NB4 (cell line): ENCODE data around the gene KCNG4.

ENCODE experiments used
- DNase-seq: peaks from one replicate; pipeline ENCODE4 v3.0.0; 2010; ENCODE audit warnings: low read depth
- H3K4me3 ChIP-seq: one replicate; pipeline ENCODE4 v1.5.1; 2011; ENCODE audit warnings: mild to moderate bottlenecking, low read depth, low read length, moderate library complexity
- MYC ChIP-seq: IDR thresholded peaks from 2 replicates; pipeline ENCODE4 v1.6.1; 2011; ENCODE audit warnings: low read depth, low read length
- POLR2A ChIP-seq: IDR thresholded peaks from 2 replicates; pipeline ENCODE4 v1.6.1; 2011; ENCODE audit warnings: mild to moderate bottlenecking; ENCODE audit not compliant: insufficient read length; ENCODE audit errors: extremely low read depth
- TF ChIP-seq, protein P1 (sequence below): IDR thresholded peaks from one replicate; pipeline ENCODE4 v1.5.1; 2012; ENCODE audit warnings: low read depth, low read length
- TF ChIP-seq, protein P2 (sequence below): IDR thresholded peaks from 2 replicates; pipeline ENCODE4 v1.6.1; 2011; ENCODE audit warnings: low read depth, low read length

The KCNG4 gene

DNA sequence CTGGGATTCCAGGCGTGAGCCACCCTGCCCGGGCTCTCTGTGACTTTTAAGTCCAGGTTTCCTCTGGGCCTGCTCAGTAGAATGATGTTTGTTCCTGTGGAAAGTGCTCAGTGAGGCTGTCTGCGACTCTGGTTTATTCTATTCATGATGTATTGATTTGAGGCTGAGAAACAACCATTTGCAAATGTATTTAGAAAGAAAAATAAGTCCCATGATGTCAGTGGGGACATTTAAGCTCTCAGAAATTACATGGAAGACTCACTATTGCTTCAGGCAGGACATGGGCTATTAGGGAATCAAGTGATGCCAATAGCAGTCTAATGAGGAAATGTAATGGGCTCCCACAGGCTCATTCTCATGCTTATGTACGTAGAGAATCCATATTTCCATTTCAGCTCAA lies 22.2 kb upstream of the KCNG4 start:
- no peak for DNase-seq
- H3K4me3 ChIP-seq = no peak overlapping the region
- TF ChIP-seq POLR2A = no peak

DNA sequence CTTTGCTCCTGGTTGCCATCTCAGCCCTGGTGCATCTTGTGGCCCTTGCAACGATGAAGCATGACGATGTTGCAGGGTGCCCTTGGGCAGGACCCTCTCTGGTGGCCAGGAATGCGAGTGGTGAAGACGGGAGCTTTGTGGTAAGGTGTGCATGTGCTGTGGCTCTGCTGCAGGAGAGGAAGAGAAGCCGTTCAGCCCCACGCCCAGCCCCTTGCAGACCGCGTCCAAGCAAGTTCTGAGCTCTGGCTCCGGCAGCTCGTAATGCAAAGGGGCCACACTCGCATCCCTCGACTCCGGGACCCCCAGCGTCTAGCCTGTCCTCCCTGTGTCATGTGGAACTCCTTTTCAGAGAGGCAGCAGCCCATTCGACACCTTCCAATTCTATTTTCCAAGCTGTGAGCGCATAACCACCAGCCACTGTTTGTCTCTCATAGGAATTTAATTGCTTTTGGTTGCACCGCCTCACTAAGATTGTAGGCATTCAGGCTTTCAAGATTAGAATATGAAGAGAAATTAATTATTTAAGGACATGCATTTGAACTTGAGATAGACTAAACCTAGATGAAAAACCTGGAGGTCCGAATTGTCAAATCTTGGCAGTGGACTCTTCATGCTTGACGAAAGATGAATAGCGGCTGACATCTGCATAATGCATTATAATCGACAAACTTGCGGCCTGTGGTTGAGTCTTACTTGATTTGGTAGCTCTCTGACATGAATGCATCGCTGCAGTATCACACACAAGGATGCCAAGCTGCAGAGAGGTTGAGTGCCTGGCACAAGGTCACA lies 21.1 kb upstream of the KCNG4 start:
- DNase-seq = no peak
- no peak overlapping the region for H3K4me3 ChIP-seq
- TF ChIP-seq, protein P1, sequence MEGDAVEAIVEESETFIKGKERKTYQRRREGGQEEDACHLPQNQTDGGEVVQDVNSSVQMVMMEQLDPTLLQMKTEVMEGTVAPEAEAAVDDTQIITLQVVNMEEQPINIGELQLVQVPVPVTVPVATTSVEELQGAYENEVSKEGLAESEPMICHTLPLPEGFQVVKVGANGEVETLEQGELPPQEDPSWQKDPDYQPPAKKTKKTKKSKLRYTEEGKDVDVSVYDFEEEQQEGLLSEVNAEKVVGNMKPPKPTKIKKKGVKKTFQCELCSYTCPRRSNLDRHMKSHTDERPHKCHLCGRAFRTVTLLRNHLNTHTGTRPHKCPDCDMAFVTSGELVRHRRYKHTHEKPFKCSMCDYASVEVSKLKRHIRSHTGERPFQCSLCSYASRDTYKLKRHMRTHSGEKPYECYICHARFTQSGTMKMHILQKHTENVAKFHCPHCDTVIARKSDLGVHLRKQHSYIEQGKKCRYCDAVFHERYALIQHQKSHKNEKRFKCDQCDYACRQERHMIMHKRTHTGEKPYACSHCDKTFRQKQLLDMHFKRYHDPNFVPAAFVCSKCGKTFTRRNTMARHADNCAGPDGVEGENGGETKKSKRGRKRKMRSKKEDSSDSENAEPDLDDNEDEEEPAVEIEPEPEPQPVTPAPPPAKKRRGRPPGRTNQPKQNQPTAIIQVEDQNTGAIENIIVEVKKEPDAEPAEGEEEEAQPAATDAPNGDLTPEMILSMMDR = no peak
- TF ChIP-seq, protein P2, sequence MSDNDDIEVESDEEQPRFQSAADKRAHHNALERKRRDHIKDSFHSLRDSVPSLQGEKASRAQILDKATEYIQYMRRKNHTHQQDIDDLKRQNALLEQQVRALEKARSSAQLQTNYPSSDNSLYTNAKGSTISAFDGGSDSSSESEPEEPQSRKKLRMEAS = no peak
- TF ChIP-seq POLR2A (no peak), MYC (no peak)

DNA sequence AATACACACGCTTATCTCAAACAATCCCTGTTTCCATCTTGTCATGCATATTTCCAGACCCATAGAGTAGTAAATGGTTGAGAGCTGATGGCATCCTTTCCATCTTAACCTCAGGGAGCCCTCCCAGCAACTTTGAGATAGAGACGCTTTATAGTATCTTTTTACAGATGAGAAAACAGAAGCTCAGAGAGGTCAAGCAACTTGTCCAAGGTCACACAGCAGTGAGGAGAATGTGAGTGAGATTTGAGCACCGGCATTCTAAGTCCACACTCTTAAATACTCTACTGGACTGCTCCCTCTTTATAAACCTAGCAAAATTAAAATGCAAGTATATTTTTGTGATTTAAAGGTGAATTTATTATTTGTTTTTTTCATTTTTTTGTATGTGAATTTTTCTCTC lies 19.9 kb upstream of the KCNG4 start:
- no peak for DNase-seq
- H3K4me3 ChIP-seq = no peak overlapping the region
- TF ChIP-seq MYC (no peak), POLR2A (no peak)
- TF ChIP-seq, protein P2 = no peak
- TF ChIP-seq, protein P1 = no peak

DNA sequence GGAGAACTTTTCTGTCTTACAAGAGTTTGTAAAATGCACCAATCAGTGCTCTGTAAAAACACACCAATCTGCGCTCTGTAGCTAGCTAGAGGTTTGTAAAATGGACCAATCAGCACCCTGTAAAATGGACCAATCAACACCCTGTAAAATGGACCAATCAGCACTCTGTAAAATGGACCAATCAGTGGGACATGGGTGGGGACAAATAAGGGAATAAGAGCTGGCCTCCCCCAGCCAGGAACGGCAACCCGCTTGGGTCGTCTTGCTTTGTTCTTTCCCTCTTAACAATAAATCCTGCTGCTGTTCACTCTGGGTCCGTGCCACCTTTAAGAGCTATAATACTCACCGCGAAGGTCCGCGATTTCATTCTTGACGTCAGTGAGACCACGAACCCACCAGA lies 18.5 kb upstream of the KCNG4 start:
- H3K4me3 ChIP-seq = no peak overlapping the region
- DNase-seq = no peak
- TF ChIP-seq, protein P2 = no peak
- TF ChIP-seq MYC = no peak
- TF ChIP-seq, protein P1 = no peak
- no peak for TF ChIP-seq POLR2A

DNA sequence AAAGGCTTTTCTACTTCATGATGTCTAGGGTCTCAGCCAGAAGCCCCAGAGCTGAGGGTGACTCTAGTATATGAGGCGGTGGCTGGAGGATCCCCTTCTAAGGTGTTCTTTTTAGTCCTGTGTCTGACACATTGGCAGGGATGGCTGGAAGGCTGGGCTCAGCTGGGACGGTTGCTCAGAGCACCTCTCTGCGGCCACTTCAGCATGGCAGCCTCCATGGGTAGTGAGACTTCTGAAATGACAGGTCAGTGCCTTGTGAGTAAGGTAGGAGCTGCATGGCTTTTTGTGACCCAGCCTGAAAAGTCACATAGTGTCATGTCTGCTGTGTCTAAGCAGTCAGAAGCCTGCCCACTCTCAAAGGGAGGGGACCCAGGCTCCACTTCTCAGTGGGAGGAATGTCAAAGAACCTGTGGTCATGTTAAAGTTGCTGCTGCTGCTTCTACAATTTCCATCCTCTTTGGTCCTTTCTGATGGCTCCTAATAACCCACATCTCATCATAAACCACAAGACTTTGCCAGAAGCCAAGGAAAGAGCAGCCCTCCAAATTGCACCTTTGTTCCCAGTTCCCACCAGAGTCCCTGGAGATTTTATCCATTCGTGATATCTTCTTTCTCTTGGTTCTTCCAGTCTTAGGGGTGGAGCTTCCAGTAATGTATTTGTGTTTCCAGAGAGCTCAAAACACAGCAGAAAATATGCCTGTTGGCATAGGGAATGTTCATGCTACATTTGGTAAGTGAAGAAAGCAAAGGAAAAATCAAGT lies 15.4 kb upstream of the KCNG4 start:
- no peak for DNase-seq
- no peak overlapping the region for H3K4me3 ChIP-seq
- TF ChIP-seq, protein P2 = no peak
- TF ChIP-seq POLR2A (no peak), MYC (no peak)
- TF ChIP-seq, protein P1 = no peak

DNA sequence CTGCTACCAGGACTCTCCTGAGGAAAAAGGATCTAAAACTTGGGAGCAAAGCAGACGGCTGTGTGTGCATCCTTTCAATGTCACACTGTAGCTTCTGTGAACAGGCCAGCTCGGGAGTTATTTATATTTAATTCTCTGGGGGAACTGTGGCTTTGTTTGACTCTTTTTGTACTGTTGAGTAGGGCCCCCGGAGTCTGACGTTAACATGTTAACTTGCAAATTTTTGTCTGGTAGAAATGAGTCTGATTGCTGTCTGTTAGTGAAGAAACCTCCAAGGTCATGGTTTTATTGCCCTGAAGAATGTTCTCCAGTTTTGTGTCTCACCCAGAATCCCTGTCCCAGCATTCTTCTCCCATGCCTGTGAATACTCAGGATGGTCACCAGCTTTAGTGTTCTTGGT lies 14.2 kb upstream of the KCNG4 start:
- no peak overlapping the region for H3K4me3 ChIP-seq
- peak; percentile 21 for DNase-seq

More for the DNA sequence above, 14.2 kb upstream of the KCNG4 start:
- TF ChIP-seq MYC (no peak), POLR2A (no peak)
- TF ChIP-seq, protein P1 = no peak
- TF ChIP-seq, protein P2 = no peak
